Superior temporal gyrus (tissue), 1 donor: ENCODE measurements around the gene AIDA.
A peak's percentile ranks its signal among the peaks of the same experiment; 100 is the strongest.

Source experiments
- DNase-seq: peaks from one replicate; pipeline ENCODE4 v3.0.0-alpha.2; 2016; ENCODE audit errors: extremely low spot score

AIDA gene

DNA sequence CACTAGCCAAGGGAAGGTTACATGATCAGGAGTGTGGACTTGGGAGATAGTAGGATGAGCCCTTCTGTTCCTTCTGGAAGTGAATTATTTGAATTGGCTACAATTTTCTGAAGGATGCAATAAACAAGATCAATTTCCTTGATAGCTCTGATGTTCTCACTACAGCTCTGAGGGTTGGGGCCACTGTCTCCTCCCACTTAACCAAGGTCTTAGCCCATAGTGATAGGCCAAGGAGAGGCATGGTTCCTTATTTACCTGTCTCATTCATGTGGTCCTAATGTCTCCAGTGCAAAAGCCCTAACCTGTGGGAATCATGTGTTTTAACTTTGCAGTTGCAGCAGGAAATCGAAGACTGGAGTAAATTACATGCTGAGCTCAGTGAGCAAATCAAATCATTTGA, 59.6 kb downstream of the AIDA start:
- DNase-seq: no peak

DNA sequence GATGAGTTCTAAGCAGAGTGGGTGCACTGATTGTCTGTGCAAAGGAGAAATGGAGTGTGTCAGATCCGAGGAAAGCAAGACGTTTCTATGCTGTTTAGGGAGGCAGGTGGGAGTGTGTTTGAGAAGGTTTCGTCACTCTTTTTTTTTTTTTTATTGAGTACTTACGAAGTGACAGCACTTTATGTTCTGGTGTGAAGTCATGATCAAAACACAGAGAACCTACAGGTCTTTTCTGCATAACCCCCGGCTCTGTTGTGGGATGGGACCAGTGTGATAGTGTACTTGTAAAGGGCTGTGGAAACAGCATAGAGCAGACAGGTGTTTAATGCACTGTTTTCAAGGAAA, 67.7 kb downstream of the AIDA start:
- DNase-seq: no peak

DNA sequence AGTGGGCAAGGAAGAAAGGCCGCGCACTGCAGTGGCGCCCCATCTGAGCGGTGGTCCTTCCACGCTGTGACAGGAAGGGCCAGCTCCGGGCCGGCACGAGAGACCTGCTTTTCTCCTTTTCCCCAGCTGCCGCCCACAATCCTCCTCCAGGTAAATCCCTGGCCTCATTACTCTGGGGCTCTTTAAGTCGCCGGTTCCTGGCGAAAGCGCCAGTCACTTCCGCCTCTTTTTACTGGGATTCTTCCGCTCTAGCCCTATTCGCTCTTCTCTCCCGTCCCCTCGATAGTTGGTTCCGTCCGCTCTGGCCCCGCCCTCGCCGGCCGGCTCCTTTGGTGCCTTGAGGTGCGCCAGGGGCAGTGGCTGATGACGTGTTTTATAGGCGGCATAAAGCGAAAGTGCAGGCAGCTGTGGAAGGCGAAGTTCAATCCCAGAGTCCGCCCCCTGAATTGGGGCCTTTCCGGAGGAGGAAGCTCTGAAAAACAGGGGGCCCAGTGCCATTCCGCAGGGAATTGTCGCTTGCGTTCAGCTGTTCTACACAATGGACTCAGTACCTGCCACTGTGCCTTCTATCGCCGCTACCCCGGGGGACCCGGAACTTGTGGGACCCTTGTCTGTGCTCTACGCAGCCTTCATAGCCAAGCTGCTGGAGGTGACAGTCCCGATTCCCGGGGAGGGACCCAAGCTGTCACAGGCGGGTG, 68.2 kb downstream of the AIDA start:
- peak; percentile 99 for DNase-seq

DNA sequence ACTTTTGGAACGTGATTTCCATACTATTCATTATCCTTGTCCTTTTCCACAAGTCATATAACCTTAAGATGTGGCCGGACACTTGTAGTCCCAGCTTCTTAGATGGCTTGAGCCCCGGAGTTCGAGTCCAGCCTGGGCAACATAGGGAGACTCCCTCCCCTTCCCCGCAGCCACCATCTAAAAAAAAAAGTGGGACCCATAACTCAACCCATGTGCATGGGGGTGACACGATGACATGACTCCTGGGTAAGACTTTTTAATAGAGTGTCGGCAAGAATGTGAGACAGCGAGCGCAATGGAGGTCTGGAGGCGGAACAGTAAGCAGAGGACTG, 68.7 kb downstream of the AIDA start:
- DNase-seq: no peak

DNA sequence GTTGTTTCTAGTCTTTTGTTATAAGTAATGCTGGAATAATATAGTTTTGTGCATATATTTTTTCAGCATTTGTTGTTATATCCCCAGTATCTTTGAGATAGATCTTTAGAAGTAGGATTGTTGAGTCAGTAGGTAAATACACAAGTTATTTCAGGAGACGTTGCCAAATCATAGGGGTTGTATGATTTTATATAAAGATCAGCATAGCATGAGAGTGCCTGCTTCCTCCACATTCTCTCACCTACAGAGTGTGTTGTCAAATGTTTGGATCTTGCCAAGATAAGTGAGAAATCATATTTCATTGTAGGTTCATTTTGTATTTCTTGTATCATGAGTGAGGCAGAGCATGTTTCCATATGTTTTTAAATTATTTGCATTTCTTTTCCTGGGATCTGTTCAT, 69.8 kb downstream of the AIDA start:
- peak; percentile 57 for DNase-seq

DNA sequence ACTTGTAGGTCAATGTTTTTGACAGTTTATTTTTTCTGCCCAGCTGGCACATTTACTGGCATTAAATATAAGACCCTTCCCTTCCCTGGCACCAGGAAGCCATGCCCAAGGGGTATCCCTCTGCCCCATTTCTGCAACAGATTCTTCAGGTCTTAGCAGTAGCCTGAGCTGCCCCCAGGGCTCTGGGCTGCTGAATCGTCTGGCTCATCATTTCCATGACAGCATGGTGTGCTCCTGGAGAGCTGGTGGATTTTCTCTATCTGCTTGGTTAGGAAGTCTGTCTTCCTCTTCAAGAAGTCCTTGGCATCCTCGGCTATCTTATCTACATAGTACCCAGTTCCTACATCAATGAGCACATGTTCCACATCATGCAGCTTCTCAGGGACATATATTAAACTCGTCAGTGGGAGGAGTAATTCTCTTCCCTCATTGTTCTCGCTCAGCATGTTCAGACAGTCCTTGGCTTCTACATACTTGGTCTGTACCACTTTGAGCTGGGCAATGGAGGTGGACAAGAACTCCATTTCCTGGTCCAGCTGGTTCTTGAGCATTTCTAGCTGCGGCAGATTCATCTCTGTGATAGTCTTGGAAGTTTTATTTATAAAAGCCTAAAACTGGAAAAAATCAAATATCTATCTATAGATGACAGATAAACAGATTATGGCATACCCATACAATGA, 70.9 kb downstream of the AIDA start:
- DNase-seq: no peak

DNA sequence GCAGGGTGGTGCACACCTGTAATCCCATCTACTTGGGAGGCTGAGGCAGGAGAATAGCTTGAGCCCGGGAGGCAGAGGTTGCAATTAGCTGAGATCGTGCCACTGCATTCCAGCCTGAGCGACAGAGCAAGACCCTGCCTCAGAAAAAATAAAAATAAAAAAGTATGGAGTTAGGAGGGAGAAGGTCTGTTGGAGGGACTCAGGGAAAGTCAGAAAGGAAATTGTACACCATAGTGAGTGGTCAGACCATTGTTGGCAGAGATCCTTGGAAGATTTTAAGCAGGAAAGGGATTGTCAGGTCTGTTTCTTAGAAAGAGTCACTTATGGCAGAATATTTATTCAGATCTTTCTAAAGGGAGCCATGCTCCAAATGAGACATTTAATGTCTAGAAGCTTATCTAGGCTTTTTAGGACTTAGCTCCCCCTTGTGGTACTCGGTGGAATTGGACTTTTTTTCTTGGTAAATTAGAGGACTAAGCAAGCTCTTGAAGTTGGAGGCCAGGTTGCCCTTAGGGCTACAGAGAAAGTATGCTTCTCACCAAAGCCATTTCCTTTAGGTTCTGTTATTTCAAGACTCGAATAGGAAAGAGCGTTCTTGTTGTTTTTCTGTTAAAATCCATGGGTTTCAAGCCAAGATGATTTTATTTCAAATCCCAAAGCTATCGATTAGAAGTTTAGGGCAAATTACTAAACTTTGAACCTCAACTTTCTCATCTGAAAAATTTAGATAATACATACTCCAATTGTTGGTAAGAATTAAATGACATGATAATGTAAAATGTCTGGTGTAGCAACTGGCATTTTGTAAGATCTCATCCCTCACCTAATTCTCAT, 77.9 kb downstream of the AIDA start:
- peak; percentile 99 for DNase-seq

DNA sequence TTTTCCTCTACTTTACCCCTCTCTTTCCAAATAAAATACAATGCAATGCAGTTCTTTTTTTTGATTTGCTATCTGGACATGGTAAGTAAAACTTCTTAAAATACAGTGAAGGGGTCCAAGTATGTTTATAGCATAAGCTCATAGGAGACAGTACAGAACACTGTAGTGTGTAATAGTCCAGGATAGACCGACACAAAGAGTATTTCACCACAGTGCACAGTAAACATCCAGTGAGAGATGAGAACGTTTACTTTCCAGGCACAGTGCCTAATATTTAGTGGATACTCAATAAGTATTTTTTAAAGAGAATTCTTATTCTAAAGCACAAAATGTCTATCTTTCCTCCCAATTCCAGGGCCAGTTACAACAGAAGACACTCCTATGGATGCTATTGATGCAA, 79.5 kb downstream of the AIDA start:
- DNase-seq: no peak

DNA sequence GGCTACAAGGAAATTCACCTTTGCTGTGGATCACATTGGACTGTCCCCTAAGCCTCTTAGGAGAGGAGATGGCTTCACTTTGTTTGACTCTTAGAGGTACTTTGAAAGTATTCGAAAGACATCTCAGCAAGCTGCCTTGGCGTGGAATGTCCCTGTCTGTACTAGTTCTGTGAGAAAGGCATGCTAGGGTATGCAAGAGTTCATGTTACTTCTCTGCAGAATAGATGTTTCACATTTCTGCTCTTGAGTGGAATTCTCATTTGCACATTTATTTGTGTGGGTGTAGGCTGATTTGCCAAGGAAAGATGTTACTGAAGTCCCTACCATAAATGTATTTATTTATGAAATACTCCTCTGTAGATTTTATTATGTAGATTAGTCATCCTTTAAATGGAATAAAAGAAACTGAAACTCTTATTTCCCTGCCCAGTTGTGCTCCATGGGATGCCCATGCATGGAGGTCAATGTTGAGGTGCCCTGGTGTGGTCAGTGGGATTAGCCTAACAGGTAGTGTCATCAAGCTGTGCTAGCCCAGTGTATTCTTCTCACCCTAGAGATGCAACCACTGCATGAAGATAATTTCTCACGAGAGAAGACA, 80.6 kb downstream of the AIDA start:
- DNase-seq: no peak

DNA sequence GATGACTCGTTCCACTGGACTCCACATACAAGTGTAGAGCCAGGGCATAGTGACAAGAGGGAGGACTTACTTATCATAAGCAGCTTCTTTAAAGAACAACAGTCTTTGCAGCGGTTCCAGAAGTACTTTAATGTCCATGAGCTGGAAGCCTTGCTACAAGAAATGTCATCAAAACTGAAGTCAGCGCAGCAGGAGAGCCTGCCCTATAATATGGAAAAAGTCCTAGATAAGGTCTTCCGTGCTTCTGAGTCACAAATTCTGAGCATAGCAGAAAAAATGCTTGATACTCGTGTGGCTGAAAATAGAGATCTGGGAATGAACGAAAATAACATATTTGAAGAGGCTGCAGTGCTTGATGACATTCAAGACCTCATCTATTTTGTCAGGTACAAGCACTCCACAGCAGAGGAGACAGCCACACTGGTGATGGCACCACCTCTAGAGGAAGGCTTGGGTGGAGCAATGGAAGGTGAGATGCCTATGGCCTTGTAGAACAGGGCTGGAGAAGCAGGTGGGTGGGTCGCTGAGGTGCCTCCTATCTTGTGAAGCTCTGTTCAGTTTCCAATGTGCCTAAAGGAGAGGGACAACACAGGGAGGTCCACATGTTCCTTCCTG, 82.3 kb downstream of the AIDA start:
- DNase-seq: no peak

DNA sequence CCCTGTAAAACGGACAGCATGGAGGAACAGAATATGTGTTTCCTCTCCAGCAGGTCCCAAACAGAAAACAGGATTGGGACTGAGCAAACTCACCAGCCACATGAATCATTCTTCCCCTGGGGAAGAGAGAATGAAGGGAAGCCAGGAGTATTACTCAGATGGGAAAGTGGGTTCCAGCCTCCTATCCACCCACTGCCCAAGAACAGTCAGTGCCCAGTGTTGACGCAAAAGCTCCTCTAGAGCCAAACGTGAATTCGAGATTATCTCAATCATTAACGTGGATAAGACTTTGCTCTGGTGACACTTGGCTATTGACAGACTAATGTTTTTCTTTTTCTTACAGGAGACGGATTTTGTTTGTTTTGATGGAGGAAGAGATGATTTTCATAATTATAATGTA, 85.1 kb downstream of the AIDA start:
- peak; percentile 45 for DNase-seq

DNA sequence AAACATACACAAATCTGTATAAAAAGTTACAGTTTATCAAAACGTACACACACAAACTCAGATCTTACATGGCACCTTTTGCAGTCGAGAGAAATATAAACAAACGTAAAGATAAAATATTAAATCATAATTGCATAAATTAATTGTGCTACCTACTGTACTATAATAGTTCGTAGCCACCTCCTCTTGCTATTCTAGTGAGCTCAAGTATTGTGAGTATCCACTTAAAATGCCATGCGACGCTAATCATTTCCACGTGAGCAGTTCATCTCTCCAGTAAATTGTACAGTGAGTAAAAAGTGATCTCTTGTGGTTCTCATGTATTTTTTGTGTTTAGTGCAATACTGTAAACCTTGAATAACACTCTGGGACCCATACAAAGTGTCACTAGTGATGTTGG, 88.1 kb downstream of the AIDA start:
- no peak for DNase-seq

DNA sequence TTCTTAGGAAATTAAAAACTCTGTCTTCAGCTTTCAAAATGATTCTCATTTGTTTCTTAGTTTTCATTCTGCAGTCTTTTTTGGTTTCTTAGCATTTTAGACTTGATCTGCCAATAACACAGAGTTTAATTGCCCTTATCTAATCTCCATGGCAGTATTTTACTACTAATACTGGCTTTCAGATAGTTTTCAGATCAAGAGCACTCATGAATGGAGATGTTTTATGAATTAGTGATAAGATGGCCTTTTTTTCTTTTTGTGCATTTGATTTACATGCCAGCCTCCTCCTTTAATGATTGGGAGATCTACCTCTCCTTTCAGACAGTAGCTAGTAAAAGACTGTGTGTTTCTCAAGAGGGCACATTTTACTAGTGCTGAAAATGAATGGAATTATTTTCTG, 88.8 kb downstream of the AIDA start:
- no peak for DNase-seq

DNA sequence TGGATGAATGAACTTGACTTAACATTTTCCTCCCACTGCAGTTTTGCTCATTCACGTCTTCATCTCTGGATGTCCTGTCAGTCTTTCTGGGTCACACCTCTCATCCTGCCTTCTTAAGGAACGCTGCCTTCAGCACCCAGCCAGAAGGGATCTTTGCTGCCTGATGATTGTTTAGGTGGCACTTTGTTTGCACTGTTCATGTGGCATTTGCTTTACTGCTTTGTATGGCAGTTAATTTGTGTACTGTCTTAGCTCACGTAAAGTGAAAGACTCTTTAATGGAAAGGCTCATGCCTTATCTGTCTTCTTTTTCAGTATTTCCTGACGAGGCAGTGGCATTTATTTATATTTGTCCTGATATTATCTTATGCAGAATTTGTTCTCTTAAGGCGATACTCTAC, 89.5 kb downstream of the AIDA start:
- no peak for DNase-seq

DNA sequence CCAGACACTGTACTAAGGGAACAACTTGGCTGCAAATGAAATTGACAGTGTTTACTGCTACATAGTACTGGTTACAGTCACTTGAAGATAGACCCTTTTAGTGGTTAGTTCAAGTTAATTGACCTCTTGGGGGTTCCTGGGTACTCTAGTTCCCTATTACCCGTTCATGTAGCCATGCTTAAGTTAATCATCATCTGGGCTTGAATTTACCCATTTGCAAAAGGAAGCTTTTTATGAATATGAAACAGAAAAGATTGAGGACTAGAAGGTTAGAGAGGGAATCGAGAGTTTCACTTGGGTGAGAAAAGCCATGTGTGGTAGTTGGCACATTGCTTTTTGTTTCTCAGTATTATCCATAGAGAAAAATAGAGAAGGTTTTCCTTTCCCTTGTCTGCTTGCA, 91.7 kb downstream of the AIDA start:
- no peak for DNase-seq

DNA sequence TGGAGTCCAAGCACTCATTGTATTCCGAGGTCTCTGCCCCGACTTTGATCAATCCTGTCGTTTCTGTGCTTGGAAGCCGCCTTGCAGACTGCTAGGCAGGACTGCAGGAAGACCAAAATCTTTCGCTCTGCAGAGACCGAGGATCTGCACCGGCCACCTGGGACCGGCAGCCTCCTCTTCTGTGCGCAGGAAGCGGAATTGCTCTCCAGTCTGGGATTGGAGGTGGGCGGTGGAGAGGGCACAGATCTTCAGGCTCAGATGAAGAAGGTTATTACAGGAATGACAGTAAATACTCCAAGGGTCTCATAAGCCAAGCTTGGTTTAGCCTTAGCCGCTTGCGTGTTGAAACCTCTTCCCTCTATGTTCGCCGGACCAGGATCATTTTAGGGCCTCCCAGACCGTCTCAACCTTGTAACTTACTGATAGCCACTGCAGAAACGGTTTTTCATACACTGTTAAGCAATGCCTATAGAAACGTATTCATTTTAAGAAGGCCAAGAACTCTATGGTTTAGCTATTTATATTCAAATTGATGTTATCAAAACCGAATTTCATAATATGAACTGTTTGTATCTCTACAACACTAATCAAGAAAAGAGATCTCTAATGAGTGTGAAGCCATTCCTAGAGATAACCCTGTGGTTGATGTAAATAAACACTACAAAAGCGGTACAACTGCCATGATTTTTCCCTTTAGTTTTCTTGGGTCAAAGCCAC, 93.3 kb downstream of the AIDA start:
- peak; percentile 59 for DNase-seq
